ENCODE measurements around the gene EPHA10. TPM values are rescaled to one million over a fixed set of nuclear protein-coding genes. Genes with fewer than 3 reads are reported as not detected.

The EPHA10 gene
- total RNA-seq, 1 donor from 2014 or later, result 0.13 TPM

DNA sequence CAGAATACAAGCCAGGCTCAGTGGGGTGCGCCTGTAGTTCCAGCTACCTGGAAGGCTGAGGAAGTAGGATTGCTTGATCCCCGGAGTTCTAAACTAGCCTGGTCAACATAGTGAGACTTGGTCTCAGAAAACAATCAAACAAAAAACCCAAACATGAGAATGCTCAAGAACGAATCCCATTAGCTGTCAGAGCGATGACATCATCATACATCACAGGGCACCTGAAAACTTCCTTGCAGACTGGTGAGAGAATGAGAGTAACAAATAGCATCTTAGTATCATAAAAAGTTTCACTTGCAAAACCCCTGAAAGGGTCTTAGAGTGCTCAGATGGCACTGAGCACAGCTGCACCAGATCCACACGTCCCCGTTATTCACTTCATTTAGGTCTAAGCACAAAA lies 93.7 kb downstream of the EPHA10 start:
- H3K4me1 Mint-ChIP-seq (ENCODE audit: unreplicated experiment), result no peaks in the 10 kb centered on the region
- no peaks in the 10 kb centered on the region for H3K36me3 Mint-ChIP-seq (ENCODE audit: low read depth, unreplicated experiment)
- H3K27ac Mint-ChIP-seq (ENCODE audit: unreplicated experiment), result no peak overlapping the region
- no peaks in the 10 kb centered on the region for H3K27me3 Mint-ChIP-seq (ENCODE audit: unreplicated experiment)
- no peak overlapping the region for H3K4me3 Mint-ChIP-seq (ENCODE audit: unreplicated experiment)
- no peak for DNase-seq (ENCODE audit: low spot score)
- TF ChIP-seq, protein P1, sequence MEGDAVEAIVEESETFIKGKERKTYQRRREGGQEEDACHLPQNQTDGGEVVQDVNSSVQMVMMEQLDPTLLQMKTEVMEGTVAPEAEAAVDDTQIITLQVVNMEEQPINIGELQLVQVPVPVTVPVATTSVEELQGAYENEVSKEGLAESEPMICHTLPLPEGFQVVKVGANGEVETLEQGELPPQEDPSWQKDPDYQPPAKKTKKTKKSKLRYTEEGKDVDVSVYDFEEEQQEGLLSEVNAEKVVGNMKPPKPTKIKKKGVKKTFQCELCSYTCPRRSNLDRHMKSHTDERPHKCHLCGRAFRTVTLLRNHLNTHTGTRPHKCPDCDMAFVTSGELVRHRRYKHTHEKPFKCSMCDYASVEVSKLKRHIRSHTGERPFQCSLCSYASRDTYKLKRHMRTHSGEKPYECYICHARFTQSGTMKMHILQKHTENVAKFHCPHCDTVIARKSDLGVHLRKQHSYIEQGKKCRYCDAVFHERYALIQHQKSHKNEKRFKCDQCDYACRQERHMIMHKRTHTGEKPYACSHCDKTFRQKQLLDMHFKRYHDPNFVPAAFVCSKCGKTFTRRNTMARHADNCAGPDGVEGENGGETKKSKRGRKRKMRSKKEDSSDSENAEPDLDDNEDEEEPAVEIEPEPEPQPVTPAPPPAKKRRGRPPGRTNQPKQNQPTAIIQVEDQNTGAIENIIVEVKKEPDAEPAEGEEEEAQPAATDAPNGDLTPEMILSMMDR (IDR thresholded peaks at IDR 0.05; ENCODE audit: unreplicated experiment), result no peak
- no peaks in the 10 kb centered on the region for H3K9me3 Mint-ChIP-seq (ENCODE audit: unreplicated experiment)

DNA sequence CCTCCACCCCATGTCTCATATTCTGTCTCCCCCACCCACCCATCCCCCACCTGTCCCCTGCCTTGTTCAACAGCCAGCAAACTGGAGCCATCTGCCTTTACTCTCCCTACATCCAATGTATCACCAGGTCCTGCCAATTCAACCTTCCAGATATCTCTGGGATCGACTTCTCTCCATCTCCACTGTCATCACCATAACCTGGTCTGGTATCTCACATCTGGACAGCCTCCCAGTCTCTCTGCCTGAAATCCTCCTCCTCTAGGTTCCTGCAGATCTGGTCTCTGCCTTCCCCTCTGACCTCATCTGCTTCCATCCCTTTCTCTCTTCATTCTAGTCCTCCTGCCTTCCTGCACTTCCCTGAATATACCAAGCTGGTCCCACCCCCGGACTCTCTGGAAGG lies 94.8 kb downstream of the EPHA10 start:
- TF ChIP-seq, protein P1 (IDR thresholded peaks at IDR 0.05; ENCODE audit: unreplicated experiment), result no peak
- DNase-seq (ENCODE audit: low spot score), result no peak
- Mint-ChIP-seq H3K4me1 (ENCODE audit: unreplicated experiment) (no peaks in the 10 kb centered on the region), H3K9me3 (ENCODE audit: unreplicated experiment) (no peaks in the 10 kb centered on the region), H3K27me3 (ENCODE audit: unreplicated experiment) (no peaks in the 10 kb centered on the region), H3K27ac (ENCODE audit: unreplicated experiment) (no peak overlapping the region), H3K36me3 (ENCODE audit: low read depth, unreplicated experiment) (no peaks in the 10 kb centered on the region), H3K4me3 (ENCODE audit: unreplicated experiment) (no peak overlapping the region)

DNA sequence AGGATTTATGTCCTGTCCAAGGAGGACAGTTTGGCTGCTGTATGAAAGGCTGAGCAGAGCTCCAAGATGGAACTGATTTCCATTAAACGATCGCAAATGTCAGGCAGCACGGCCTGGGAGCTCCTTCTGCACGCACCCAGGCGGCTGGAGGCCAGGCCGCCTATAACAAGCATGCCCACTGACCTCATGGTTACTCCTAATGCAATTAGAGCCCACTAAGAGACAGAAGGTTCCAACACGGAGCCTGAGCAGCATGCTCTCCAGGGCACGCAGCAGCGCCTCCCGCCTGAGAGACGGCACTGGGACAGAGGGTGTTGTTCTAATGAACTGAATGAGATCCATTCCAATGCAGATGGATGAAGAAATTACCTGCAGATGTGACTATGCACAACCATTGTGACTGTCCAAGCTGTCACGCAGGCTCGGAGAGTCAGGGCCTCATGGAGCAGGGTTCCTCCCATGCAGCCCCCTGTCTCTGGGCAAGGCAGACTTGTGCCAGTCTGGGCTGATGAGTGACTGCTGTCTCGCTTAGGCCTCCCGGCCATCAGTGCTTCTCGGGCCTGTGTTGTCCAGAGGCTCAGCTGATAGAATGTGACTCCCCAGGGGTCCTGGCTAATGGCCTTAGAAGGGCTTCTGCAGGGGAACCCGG lies 97.8 kb downstream of the EPHA10 start:
- no peak overlapping the region for H3K27ac Mint-ChIP-seq (ENCODE audit: unreplicated experiment)
- H3K9me3 Mint-ChIP-seq (ENCODE audit: unreplicated experiment), result no peaks in the 10 kb centered on the region
- H3K4me3 Mint-ChIP-seq (ENCODE audit: unreplicated experiment), result no peak overlapping the region
- H3K27me3 Mint-ChIP-seq (ENCODE audit: unreplicated experiment), result no peaks in the 10 kb centered on the region
- H3K36me3 Mint-ChIP-seq (ENCODE audit: low read depth, unreplicated experiment), result no peaks in the 10 kb centered on the region
- TF ChIP-seq, protein P1 (IDR thresholded peaks at IDR 0.05; ENCODE audit: unreplicated experiment), result no peak
- DNase-seq (ENCODE audit: low spot score), result no peak
- no peaks in the 10 kb centered on the region for H3K4me1 Mint-ChIP-seq (ENCODE audit: unreplicated experiment)

DNA sequence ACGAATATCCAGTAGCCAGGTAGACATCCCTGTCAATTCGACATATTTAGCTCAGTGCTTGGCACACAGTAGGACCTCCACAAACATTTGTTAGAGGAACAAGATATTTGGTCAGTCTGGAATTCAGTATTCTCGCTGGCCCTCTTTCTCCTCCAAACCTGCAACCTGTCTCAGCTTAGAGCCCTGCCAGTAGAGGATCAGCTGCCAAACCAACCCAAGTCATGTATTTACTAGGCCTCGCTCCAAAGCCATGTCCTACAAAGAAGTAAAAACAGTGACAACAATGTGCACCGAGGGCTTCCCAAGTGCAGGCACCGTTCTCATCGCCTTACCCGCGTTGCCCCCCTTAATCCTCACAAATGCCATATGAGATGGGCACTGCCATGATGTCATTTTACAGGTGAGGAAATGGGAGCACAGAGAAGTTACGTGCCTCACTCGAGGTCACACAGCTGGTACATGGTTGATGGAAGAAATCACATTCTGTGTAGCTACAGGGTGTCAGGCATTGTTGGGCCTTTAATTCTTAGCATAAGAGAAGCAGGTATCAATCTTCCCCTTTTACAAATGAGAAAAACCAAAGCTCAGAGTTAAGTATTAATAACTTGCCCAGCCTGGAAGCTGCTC lies 98.6 kb downstream of the EPHA10 start:
- H3K27ac Mint-ChIP-seq (ENCODE audit: unreplicated experiment), result no peak overlapping the region
- no peaks in the 10 kb centered on the region for H3K36me3 Mint-ChIP-seq (ENCODE audit: low read depth, unreplicated experiment)
- no peak overlapping the region for H3K4me3 Mint-ChIP-seq (ENCODE audit: unreplicated experiment)
- H3K27me3 Mint-ChIP-seq (ENCODE audit: unreplicated experiment), result peaks cover 4% of the 10 kb centered on the region
- TF ChIP-seq, protein P1 (IDR thresholded peaks at IDR 0.05; ENCODE audit: unreplicated experiment), result no peak
- DNase-seq (ENCODE audit: low spot score), result no peak
- H3K9me3 Mint-ChIP-seq (ENCODE audit: unreplicated experiment), result no peaks in the 10 kb centered on the region
- H3K4me1 Mint-ChIP-seq (ENCODE audit: unreplicated experiment), result no peaks in the 10 kb centered on the region

Other genes with a start within 250 kb of the EPHA10 start
- gene SNIP1, start 210.8 kb downstream of the EPHA10 start, total RNA-seq (ENCODE audit: unreplicated experiment), result 21.4 TPM
- gene DNALI1, start 208.2 kb downstream of the EPHA10 start, total RNA-seq (ENCODE audit: unreplicated experiment), result 13.0 TPM
- 38.9 TPM for gene GNL2, start 169.2 kb downstream of the EPHA10 start, total RNA-seq (ENCODE audit: unreplicated experiment)
- gene RSPO1, start 130.2 kb downstream of the EPHA10 start, total RNA-seq (ENCODE audit: unreplicated experiment), result not detected
- gene CDCA8, start 72.6 kb downstream of the EPHA10 start, total RNA-seq (ENCODE audit: unreplicated experiment), result 7.8 TPM
- 0.36 TPM for gene MANEAL, start 28.7 kb upstream of the EPHA10 start, total RNA-seq (ENCODE audit: unreplicated experiment)
- 29.4 TPM for gene C1orf122, start 42.7 kb upstream of the EPHA10 start, total RNA-seq (ENCODE audit: unreplicated experiment)
- gene YRDC, start 43.1 kb upstream of the EPHA10 start, total RNA-seq (ENCODE audit: unreplicated experiment), result 11.9 TPM
- 10.1 TPM for gene MTF1, start 94.5 kb upstream of the EPHA10 start, total RNA-seq (ENCODE audit: unreplicated experiment)
- gene INPP5B, start 181.9 kb upstream of the EPHA10 start, total RNA-seq (ENCODE audit: unreplicated experiment), result 18.4 TPM
- gene SF3A3, start 224.9 kb upstream of the EPHA10 start, total RNA-seq (ENCODE audit: unreplicated experiment), result 59.2 TPM
- 142 TPM for gene FHL3, start 240.4 kb upstream of the EPHA10 start, total RNA-seq (ENCODE audit: unreplicated experiment)
- gene UTP11, start 247.6 kb upstream of the EPHA10 start, total RNA-seq (ENCODE audit: unreplicated experiment), result 44.7 TPM